GM12878 (cell line): Measurements from ENCODE around the gene IQCH. TPM values are rescaled to one million over a fixed set of nuclear protein-coding genes. Genes with fewer than 3 reads are reported as not detected.
A peak's percentile ranks its signal among the peaks of the same experiment; 100 is the strongest.

Experiments
- ATAC-seq: fragments of 200-7000 bp; cut with Tn5 transposase; 3 replicates; pipeline ENCODE4 v1.9.1; 2020; ENCODE audit warnings: mild to moderate bottlenecking, moderate library complexity
- BruUV-seq: library from RNA; stranded (reverse); fragments of 400-500 nt; replicated peaks from 2 replicates; lab custom pipeline; 2021; lab: Mats Ljungman, UMichigan
- CTCF ChIA-PET: fragments of 300-600 bp; sonication (Branson Sonifier 250); formaldehyde crosslinking; extraction: SDS; loops from one replicate; lab custom pipeline; 2021; ENCODE audit warnings: inconsistent platforms; lab: Yijun Ruan, JAX
- POLR2A ChIA-PET: fragments of 350-600 bp; formaldehyde crosslinking; extraction: SDS; loops from one replicate; lab custom pipeline; 2021; ENCODE audit warnings: inconsistent platforms; lab: Charles Lee
- RAD21 ChIA-PET: fragments of 300-600 bp; sonication (Branson Sonifier 250); formaldehyde crosslinking; loops from one replicate; lab custom pipeline; 2023; ENCODE audit warnings: antibody characterized with exemption; ENCODE audit not compliant: unreplicated experiment; lab: Charles Lee
- SMC1A ChIA-PET: fragments of 300-600 bp; sonication (Branson Sonifier 250); formaldehyde crosslinking; loops from one replicate; lab custom pipeline; 2023; ENCODE audit not compliant: unreplicated experiment, uncharacterized antibody; lab: Charles Lee
- DNase-seq: peaks from one replicate; pipeline ENCODE4 v3.0.0-alpha.2; 2011; ENCODE audit warnings: low read depth, low spot score
- FAIRE-seq: peaks from 3 replicates; lab custom pipeline; 2011; peaks lifted over from hg19 to GRCh38; lab: Jason Lieb, UNC
- H2AFZ ChIP-seq: 2 replicates; pipeline ENCODE4 v1.6.0; 2011; ENCODE audit warnings: low read depth, low read length, control low read depth; ENCODE audit not compliant: control insufficient read depth
- H3K27ac ChIP-seq: 2 replicates; pipeline ENCODE4 v1.5.1; 2011; ENCODE audit warnings: control low read depth; ENCODE audit not compliant: control insufficient read depth, insufficient read depth
- H3K27me3 ChIP-seq, 2 experiments: replicated peaks in 1 of 2; 2 replicates each; pipeline versions ENCODE4 v1.6.0 to v1.6.1; 2011; ENCODE audit warnings: low read length in 1 of 2; ENCODE audit not compliant: control insufficient read depth in 2 of 2, insufficient read depth in 2 of 2
- H3K36me3 ChIP-seq, 2 experiments: 2 replicates each; pipeline ENCODE4 v1.5.1; 2011; ENCODE audit warnings: low read length in 1 of 2; ENCODE audit not compliant: control insufficient read depth in 2 of 2, insufficient read depth in 2 of 2
- H3K4me1 ChIP-seq: 2 replicates; pipeline ENCODE4 v1.6.1; 2011; ENCODE audit warnings: mild to moderate bottlenecking, low read length, moderate library complexity, mixed read lengths; ENCODE audit not compliant: control insufficient read depth, insufficient read depth
- H3K4me2 ChIP-seq: 2 replicates; pipeline ENCODE4 v1.6.0; 2011; ENCODE audit warnings: control low read depth; ENCODE audit not compliant: control insufficient read depth, insufficient read depth
- H3K4me3 ChIP-seq: fragments of 200-600 bp; sonication (generic); 2 replicates; pipeline ENCODE4 v1.5.1; 2016
- H3K79me2 ChIP-seq: 2 replicates; pipeline ENCODE4 v1.6.0; 2011; ENCODE audit warnings: low read length; ENCODE audit not compliant: control insufficient read depth, insufficient read depth
- H3K9ac ChIP-seq: 2 replicates; pipeline ENCODE4 v1.8.0; 2011; ENCODE audit warnings: low read length, control low read depth, mixed read lengths; ENCODE audit not compliant: control insufficient read depth, insufficient read depth
- H3K9me3 ChIP-seq: replicated peaks from 3 replicates; pipeline ENCODE4 v1.5.1; 2011; ENCODE audit warnings: mild to moderate bottlenecking, low read length; ENCODE audit not compliant: control insufficient read depth, insufficient read depth
- H4K20me1 ChIP-seq: 2 replicates; pipeline ENCODE4 v1.6.0; 2011; ENCODE audit not compliant: control insufficient read depth, insufficient read depth
- BCL11A ChIP-seq: IDR thresholded peaks from 2 replicates; pipeline ENCODE4 v1.6.1; 2011; ENCODE audit warnings: low read depth, low read length
- CHD2 ChIP-seq: IDR thresholded peaks from 2 replicates; pipeline ENCODE4 v1.6.1; 2011; ENCODE audit warnings: low read depth, low read length, improper control_type of control experiment, borderline replicate concordance
- SPI1 ChIP-seq: IDR thresholded peaks from 2 replicates; pipeline ENCODE4 v1.6.1; 2011; ENCODE audit warnings: low read depth, mild to moderate bottlenecking, low read length, moderate library complexity, borderline replicate concordance; ENCODE audit not compliant: insufficient read depth
- WRNIP1 ChIP-seq: IDR thresholded peaks from 2 replicates; pipeline ENCODE4 v1.6.1; 2011; ENCODE audit warnings: low read depth, low read length, improper control_type of control experiment, borderline replicate concordance
- WGBS: methylation state at CpG from one replicate; pipeline ENCODE4 v1.1.6; 2016; ENCODE audit warnings: low lambda C conversion rate; ENCODE audit not compliant: insufficient replicate concordance, insufficient coverage; ENCODE audit errors: missing lambda C conversion rate; 5-methylcytosine and 5-hydroxymethylcytosine counted together
- in situ Hi-C: fragments of 300-500 bp; cut with MboI; formaldehyde crosslinking; loops from 9 replicates; pipeline ENCODE4 v1.14.3; 2018; ENCODE audit warnings: mixed read lengths
- intact Hi-C: fragments of 100-400 bp; cut with micrococcal nuclease; formaldehyde crosslinking; loops from one replicate; pipeline ENCODE4 v1.14.2; 2022; ENCODE audit not compliant: unreplicated experiment
- polyA plus RNA-seq, 11 experiments: library from polyadenylated mRNA; depleted of rRNA in 4 of 11; unstranded in 6 of 11; stranded (reverse) in 5 of 11; fragments of >200 nt; fragmentation: Nextera tagmentation in 4 of 11; fragmentation: Illumina TruSeq in 1 of 11; extraction: Ambion mirVana in 4 of 11; extraction: Trizol in 1 of 11; gene quantifications; 1 replicate in 1 of 11; 2 replicates in 10 of 11; pipeline versions ENCODE4 v1.2.1 to v1.2.3, GENCODE V29; 2011 to 2016; ENCODE audit warnings: inconsistent platforms in 2 of 11, missing spikeins in 2 of 11, low read depth in 1 of 11
- total RNA-seq, 4 experiments: library from RNA; depleted of rRNA in 3 of 4; stranded (reverse); fragments of >200 nt in 3 of 4; fragmentation: Illumina TruSeq in 1 of 4; extraction: Trizol in 1 of 4; gene quantifications; 2 replicates each; pipeline versions ENCODE4 v1.2.1 to v1.2.3, GENCODE V29; 2013 to 2021

The IQCH gene
- total and polyA plus RNA-seq, 10 of the 15 experiments (the other 5 are each of a cell fraction or from before 2014, with no cell fraction given) = 0.29 to 1.3 (median 0.99) TPM

- Histone ChIP-seq H3K4me3 (no peak overlapping the region), H4K20me1 (no peaks in the 10 kb centered on the region), H3K79me2 (no peaks in the 10 kb centered on the region), H2AFZ (no peak overlapping the region), H3K36me3 (no peaks in the 10 kb centered on the region), H3K27me3 (no peaks in the 10 kb centered on the region), H3K9ac (no peak overlapping the region), H3K27ac (no peak overlapping the region), H3K4me2 (no peak overlapping the region), H3K4me1 (no peaks in the 10 kb centered on the region), H3K9me3 (no peaks in the 10 kb centered on the region; the same call in 2 of the 3 replicates)
- RAD21 ChIA-PET = no interaction called here
- SMC1A ChIA-PET = interaction anchor here (1.0 to 1.2 kb wide), 3 partner anchors 9 to 379 kb away, joined by 3 read pairs; no protein-coding TSS in a partner anchor
- no peak for DNase-seq
- peak; percentile 18; the same call in 1 of the 2 replicates for TF ChIP-seq SPI1
- no peak for TF ChIP-seq WRNIP1
- CTCF ChIA-PET = interaction anchor here (1.3 to 1.5 kb wide), 2 partner anchors 9 to 18 kb away, joined by 3 to 4 read pairs; no protein-coding TSS in a partner anchor
- no TSS peak for BruUV-seq
- no peak for ATAC-seq
- intact Hi-C loops (no loop called here), in situ Hi-C loops (no loop called here)
- no peak for FAIRE-seq
- POLR2A ChIA-PET = no interaction called here
- 49% methylated on average over 4 of the region's 4 CpGs for WGBS
Observed at GRCh38 chr15:67329984-67330733, 75.6 kb downstream of the IQCH start.

- ChIA-PET RAD21 (no interaction called here), CTCF (interaction anchor here (1.0 to 1.5 kb wide), 3 partner anchors 11 to 95 kb away, joined by 3 to 4 read pairs (median 3); no protein-coding TSS in a partner anchor), SMC1A (interaction anchor here (0.7 to 0.9 kb wide), 3 partner anchors 10 to 439 kb away, joined by 3 read pairs; no protein-coding TSS in a partner anchor), POLR2A (no interaction called here)
- Histone ChIP-seq H3K79me2 (no peaks in the 10 kb centered on the region), H3K4me2 (no peak overlapping the region), H3K27ac (no peak overlapping the region), H2AFZ (no peak overlapping the region), H3K9me3 (no peaks in the 10 kb centered on the region; the same call in 2 of the 3 replicates), H3K36me3 (no peaks in the 10 kb centered on the region), H4K20me1 (no peaks in the 10 kb centered on the region), H3K4me1 (no peaks in the 10 kb centered on the region), H3K27me3 (no peaks in the 10 kb centered on the region), H3K9ac (no peak overlapping the region), H3K4me3 (no peak overlapping the region)
- in situ Hi-C loops = no loop called here
- no peak for ATAC-seq
- TF ChIP-seq BCL11A (no peak), CHD2 (no peak)
- DNase-seq = no peak
- WGBS = 0% methylated on average over 1 of the region's 1 CpG
- no TSS peak for BruUV-seq
- no peak for FAIRE-seq
- intact Hi-C loops = no loop called here
Observed at GRCh38 chr15:67331676-67332075, 77.1 kb downstream of the IQCH start.
